ENCODE data around the gene KRTAP20-4. TPM values are rescaled to one million over a fixed set of nuclear protein-coding genes. Genes with fewer than 3 reads are reported as not detected.

KRTAP20-4 gene
- total RNA-seq, result not detected

GRCh38 chr21:30620522-30620921, at the start of gene KRTAP20-4:
KRTAP20-4 (plus strand) TSS chr21:30620627.
- no peaks in the 10 kb centered on the region for H3K9me3 ChIP-seq
- no peak within 1 kb of the TSS for H3K4me3 ChIP-seq
- no peaks in the 10 kb centered on the region for H3K27me3 ChIP-seq (replicated peaks; ENCODE audit: insufficient read depth)
- H3K36me3 ChIP-seq, result no peaks in the 10 kb centered on the region
- H3K27ac ChIP-seq, result no peak within 1 kb of the TSS
- DNase-seq (ENCODE audit: low spot score) (no peak), ATAC-seq (ENCODE audit: insufficient number of reproducible peaks, low FRiP score, low read depth) (no peak)
- TF ChIP-seq, protein P1, sequence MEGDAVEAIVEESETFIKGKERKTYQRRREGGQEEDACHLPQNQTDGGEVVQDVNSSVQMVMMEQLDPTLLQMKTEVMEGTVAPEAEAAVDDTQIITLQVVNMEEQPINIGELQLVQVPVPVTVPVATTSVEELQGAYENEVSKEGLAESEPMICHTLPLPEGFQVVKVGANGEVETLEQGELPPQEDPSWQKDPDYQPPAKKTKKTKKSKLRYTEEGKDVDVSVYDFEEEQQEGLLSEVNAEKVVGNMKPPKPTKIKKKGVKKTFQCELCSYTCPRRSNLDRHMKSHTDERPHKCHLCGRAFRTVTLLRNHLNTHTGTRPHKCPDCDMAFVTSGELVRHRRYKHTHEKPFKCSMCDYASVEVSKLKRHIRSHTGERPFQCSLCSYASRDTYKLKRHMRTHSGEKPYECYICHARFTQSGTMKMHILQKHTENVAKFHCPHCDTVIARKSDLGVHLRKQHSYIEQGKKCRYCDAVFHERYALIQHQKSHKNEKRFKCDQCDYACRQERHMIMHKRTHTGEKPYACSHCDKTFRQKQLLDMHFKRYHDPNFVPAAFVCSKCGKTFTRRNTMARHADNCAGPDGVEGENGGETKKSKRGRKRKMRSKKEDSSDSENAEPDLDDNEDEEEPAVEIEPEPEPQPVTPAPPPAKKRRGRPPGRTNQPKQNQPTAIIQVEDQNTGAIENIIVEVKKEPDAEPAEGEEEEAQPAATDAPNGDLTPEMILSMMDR (IDR thresholded peaks at IDR 0.05), result no peak
- no peaks in the 10 kb centered on the region for H3K4me1 ChIP-seq (ENCODE audit: control insufficient read depth in 1 of 2, low read depth in 2 of 2)

GRCh38 chr21:30577766-30578165, 42.7 kb upstream of the KRTAP20-4 start:
- no peaks in the 10 kb centered on the region for H3K9me3 ChIP-seq
- H3K36me3 ChIP-seq, result no peaks in the 10 kb centered on the region
- no peak for DNase-seq (ENCODE audit: low spot score)
- H3K27ac ChIP-seq, result no peak overlapping the region
- no peaks in the 10 kb centered on the region for H3K4me1 ChIP-seq (ENCODE audit: control insufficient read depth in 1 of 2, low read depth in 2 of 2)
- no peak overlapping the region for H3K4me3 ChIP-seq
- H3K27me3 ChIP-seq (replicated peaks; ENCODE audit: insufficient read depth), result no peaks in the 10 kb centered on the region
- ATAC-seq (ENCODE audit: insufficient number of reproducible peaks, low FRiP score, low read depth), result no peak
- TF ChIP-seq, protein P1 (IDR thresholded peaks at IDR 0.05), result no peak

GRCh38 chr21:30579346-30579745, 41.1 kb upstream of the KRTAP20-4 start:
- no peaks in the 10 kb centered on the region for H3K27me3 ChIP-seq (replicated peaks; ENCODE audit: insufficient read depth)
- H3K9me3 ChIP-seq, result no peaks in the 10 kb centered on the region
- H3K4me3 ChIP-seq, result no peak overlapping the region
- no peaks in the 10 kb centered on the region for H3K36me3 ChIP-seq
- ATAC-seq (ENCODE audit: insufficient number of reproducible peaks, low FRiP score, low read depth) (no peak), DNase-seq (ENCODE audit: low spot score) (no peak)
- no peaks in the 10 kb centered on the region for H3K4me1 ChIP-seq (ENCODE audit: control insufficient read depth in 1 of 2, low read depth in 2 of 2)
- no peak overlapping the region for H3K27ac ChIP-seq
- TF ChIP-seq, protein P1 (IDR thresholded peaks at IDR 0.05), result no peak

DNA sequence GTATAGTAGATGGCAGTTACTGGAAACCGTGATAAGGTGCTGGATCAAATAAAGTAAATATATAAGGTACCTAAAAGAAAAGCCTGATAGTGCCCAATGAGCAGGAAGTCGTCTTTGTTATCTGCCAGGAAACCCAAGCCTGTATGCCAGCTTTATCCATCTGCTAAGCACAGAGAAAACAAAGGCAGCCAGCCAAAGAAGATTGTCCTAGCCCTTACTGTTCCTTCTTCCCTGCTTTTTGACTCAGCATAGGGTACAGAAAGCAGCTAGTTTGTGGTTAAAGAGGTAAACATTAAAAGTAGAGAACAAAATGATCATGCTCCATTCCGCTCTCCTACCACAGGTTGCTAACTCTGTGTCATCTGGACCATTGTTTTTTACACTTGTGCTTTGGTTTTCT, 40.3 kb upstream of the KRTAP20-4 start:
- TF ChIP-seq, protein P1 (IDR thresholded peaks at IDR 0.05), result no peak
- H3K4me1 ChIP-seq (ENCODE audit: control insufficient read depth in 1 of 2, low read depth in 2 of 2), result no peaks in the 10 kb centered on the region
- H3K27me3 ChIP-seq (replicated peaks; ENCODE audit: insufficient read depth), result no peaks in the 10 kb centered on the region
- H3K4me3 ChIP-seq, result no peak overlapping the region
- H3K27ac ChIP-seq, result no peak overlapping the region
- no peaks in the 10 kb centered on the region for H3K36me3 ChIP-seq
- ATAC-seq (ENCODE audit: insufficient number of reproducible peaks, low FRiP score, low read depth) (no peak), DNase-seq (ENCODE audit: low spot score) (no peak)
- no peaks in the 10 kb centered on the region for H3K9me3 ChIP-seq

GRCh38 chr21:30582870-30583269, 37.6 kb upstream of the KRTAP20-4 start:
- TF ChIP-seq, protein P1 (IDR thresholded peaks at IDR 0.05), result no peak
- no peaks in the 10 kb centered on the region for H3K36me3 ChIP-seq
- no peaks in the 10 kb centered on the region for H3K4me1 ChIP-seq (ENCODE audit: control insufficient read depth in 1 of 2, low read depth in 2 of 2)
- H3K4me3 ChIP-seq, result no peak overlapping the region
- H3K27me3 ChIP-seq (replicated peaks; ENCODE audit: insufficient read depth), result no peaks in the 10 kb centered on the region
- no peak for ATAC-seq (ENCODE audit: insufficient number of reproducible peaks, low FRiP score, low read depth)
- H3K27ac ChIP-seq, result no peak overlapping the region
- DNase-seq (ENCODE audit: low spot score), result no peak
- H3K9me3 ChIP-seq, result no peaks in the 10 kb centered on the region

All from thoracic aorta (tissue), 2 donors.